HFFc6 (cell line): ENCODE measurements around the gene COX6B2. TPM values are rescaled to one million over a fixed set of nuclear protein-coding genes. Genes with fewer than 3 reads are reported as not detected.

Experiments used
- DNase-seq: peaks from one replicate; pipeline ENCODE4 v3.0.0-alpha.2; 2018
- H3K27ac Mint-ChIP-seq: 2 replicates; pipeline ENCODE4 v1.8.0; 2020; ENCODE audit warnings: mild to moderate bottlenecking, mixed read lengths
- H3K27me3 Mint-ChIP-seq: 2 replicates; pipeline ENCODE4 v1.8.0; 2021; ENCODE audit warnings: mild to moderate bottlenecking, moderate library complexity, mixed read lengths; ENCODE audit not compliant: insufficient read depth
- H3K36me3 Mint-ChIP-seq: 2 replicates; pipeline ENCODE4 v1.8.0; 2021; ENCODE audit warnings: low read depth, mixed read lengths
- H3K4me1 Mint-ChIP-seq: 2 replicates; pipeline ENCODE4 v1.8.0; 2020; ENCODE audit warnings: low read depth, mixed read lengths
- H3K4me3 Mint-ChIP-seq: 2 replicates; pipeline ENCODE4 v1.8.0; 2020; ENCODE audit warnings: mild to moderate bottlenecking, moderate library complexity, mixed read lengths
- H3K9me3 Mint-ChIP-seq: 2 replicates; pipeline ENCODE4 v1.8.0; 2020; ENCODE audit warnings: mild to moderate bottlenecking, mixed read lengths
- total RNA-seq, 6 experiments: library from RNA; stranded (reverse); fragmentation: NEBNext Ultra II Directional; extraction: Animal tissue kit (Norgen Biotek cat#: 25700); gene quantifications; 2 replicates in 1 of 6; 3 replicates in 5 of 6; pipeline ENCODE4 v1.2.3, GENCODE V29; 2021
- TF ChIP-seq, protein P1 (sequence below): fragments of 200-600 bp; sonication (generic); IDR thresholded peaks from 2 replicates; pipeline ENCODE4 v1.5.0; 2021; ENCODE audit warnings: antibody characterized with exemption, mild to moderate bottlenecking

COX6B2 gene
- total RNA-seq, 6 experiments from 2014 or later = not detected

DNA sequence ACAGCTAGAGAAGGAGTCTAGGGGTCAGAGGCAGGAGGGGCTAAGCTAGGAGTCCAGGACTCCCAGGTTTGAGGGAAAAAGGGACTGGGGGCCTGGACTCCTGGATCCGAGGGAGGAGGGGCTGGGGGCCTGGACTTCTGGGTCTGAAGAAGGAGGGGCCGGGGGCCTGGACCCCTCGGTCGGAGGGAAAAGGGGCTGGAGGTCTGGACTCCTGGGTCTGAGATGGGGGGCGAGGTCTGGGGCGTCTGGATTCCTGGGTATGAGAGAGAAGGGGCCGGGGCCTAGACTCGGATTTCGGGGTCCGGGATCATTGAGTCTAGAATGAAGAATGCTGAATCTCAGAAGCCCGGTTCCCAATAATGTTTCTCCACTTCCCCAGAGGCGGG lies 52.2 kb downstream of the COX6B2 start:
- Mint-ChIP-seq H3K4me1 (0 out of 2 replicates have a peak, but pooled peaks cover 7% of the 10 kb centered on the region), H3K4me3 (peak overlapping the region; percentile 74; the same call in 1 of the 2 replicates), H3K36me3 (peaks cover 16% of the 10 kb centered on the region; the same call in 1 of the 2 replicates), H3K27ac (no peak overlapping the region), H3K27me3 (peaks cover 2% of the 10 kb centered on the region), H3K9me3 (no peaks in the 10 kb centered on the region)
- DNase-seq = no peak
- TF ChIP-seq, protein P1, sequence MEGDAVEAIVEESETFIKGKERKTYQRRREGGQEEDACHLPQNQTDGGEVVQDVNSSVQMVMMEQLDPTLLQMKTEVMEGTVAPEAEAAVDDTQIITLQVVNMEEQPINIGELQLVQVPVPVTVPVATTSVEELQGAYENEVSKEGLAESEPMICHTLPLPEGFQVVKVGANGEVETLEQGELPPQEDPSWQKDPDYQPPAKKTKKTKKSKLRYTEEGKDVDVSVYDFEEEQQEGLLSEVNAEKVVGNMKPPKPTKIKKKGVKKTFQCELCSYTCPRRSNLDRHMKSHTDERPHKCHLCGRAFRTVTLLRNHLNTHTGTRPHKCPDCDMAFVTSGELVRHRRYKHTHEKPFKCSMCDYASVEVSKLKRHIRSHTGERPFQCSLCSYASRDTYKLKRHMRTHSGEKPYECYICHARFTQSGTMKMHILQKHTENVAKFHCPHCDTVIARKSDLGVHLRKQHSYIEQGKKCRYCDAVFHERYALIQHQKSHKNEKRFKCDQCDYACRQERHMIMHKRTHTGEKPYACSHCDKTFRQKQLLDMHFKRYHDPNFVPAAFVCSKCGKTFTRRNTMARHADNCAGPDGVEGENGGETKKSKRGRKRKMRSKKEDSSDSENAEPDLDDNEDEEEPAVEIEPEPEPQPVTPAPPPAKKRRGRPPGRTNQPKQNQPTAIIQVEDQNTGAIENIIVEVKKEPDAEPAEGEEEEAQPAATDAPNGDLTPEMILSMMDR = no peak

DNA sequence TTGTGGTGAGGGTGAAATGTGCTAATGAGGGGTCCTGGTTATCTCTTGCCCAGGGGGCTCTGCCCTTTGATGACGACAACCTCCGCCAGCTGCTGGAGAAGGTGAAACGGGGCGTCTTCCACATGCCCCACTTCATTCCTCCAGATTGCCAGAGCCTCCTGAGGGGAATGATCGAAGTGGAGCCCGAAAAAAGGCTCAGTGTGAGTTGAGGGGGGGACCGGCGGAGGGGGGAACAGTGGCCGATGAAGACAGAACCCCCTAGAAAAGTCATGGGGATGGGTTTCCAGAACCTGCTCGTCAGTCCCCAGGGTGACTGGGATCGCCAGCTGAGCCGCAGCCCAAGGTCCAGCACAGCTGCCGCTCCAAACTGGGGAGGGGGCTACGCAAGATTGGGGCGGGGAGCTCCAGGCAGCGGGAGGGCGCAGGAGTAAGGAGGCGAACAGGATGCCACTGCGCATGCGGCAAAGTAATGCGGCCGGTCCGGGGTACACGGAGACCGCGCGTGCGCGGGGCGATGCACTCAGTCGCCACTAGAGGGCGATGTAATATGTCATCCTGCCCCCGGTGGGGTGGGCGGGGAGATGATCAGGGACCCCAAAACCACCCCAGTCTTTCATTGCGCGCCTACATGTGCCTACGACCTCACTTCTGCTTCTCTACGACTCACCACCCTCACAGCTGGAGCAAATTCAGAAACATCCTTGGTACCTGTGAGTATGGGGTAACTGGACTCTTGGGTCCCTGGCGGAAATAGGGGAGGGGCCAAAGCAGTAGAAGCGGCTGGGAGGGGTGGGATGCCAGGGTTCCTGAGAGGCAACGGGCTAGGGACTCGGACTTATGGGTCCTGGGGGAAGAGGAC lies 52.8 kb downstream of the COX6B2 start:
- H3K9me3 Mint-ChIP-seq = no peaks in the 10 kb centered on the region
- TF ChIP-seq, protein P1 = peak; percentile 99
- H3K36me3 Mint-ChIP-seq = peaks cover 10% of the 10 kb centered on the region; the same call in 1 of the 2 replicates
- no peak overlapping the region for H3K27ac Mint-ChIP-seq
- H3K27me3 Mint-ChIP-seq = peaks cover 2% of the 10 kb centered on the region
- peak overlapping the region; percentile 74 for H3K4me3 Mint-ChIP-seq
- DNase-seq = peak; percentile 68
- 0 out of 2 replicates have a peak, but pooled peaks cover 7% of the 10 kb centered on the region for H3K4me1 Mint-ChIP-seq

DNA sequence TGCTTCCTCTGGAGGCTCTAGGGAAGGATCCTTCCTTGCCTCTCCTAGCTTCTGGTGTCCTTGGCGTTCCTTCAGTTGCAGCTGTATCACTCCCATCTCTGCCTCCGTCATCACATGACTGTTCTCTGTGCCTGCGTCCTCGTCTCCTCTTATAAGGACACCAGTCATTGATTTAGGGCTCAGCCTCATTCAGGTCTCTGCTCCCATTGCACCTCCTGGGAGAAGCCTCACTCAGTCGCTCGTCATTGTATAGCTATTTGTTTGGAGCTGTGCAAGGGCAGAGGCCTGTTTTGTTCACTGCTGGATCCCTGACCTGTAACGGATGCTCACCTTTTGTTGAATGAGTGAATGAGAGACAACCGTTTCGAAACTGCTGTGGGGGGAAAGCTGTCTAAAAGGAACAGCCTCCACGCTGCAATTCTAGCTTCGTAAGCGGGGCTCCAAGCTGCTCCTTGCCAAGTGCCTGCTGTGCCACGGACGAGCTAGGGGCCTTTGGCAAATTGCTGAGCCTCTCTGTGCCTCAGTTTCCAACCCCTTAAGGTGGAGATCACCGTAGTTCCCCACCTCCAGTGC lies 53.5 kb downstream of the COX6B2 start:
- TF ChIP-seq, protein P1 = no peak
- no peak for DNase-seq
- Mint-ChIP-seq H3K27me3 (peaks cover 2% of the 10 kb centered on the region), H3K9me3 (no peaks in the 10 kb centered on the region), H3K27ac (no peak overlapping the region), H3K36me3 (peaks cover 7% of the 10 kb centered on the region; the same call in 1 of the 2 replicates), H3K4me1 (0 out of 2 replicates have a peak, but pooled peaks cover 7% of the 10 kb centered on the region), H3K4me3 (peak overlapping the region; percentile 74; the same call in 1 of the 2 replicates)

DNA sequence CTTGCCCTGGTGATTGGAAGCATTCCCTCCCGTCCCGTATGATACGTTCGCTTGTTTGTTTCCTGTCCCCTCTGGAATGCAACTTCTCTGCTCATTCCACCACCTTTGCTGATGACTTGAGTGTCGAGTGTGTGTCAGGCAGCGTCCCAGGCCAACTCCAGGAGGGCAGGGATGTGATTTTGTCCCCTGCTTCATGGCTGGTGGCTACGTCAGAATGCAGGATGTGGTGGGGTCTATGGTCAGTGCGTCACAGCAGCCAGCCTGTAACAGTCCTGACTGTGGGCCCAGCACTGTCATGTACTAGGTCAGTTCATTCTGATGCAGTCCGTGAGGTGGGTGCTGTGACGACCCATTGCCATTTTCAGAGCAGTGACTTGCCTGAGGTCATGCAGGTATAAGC lies 54.5 kb downstream of the COX6B2 start:
- Mint-ChIP-seq H3K4me1 (0 out of 2 replicates have a peak, but pooled peaks cover 7% of the 10 kb centered on the region), H3K27ac (no peak overlapping the region), H3K9me3 (no peaks in the 10 kb centered on the region), H3K36me3 (peaks cover 8% of the 10 kb centered on the region; the same call in 1 of the 2 replicates), H3K4me3 (no peak overlapping the region), H3K27me3 (peaks cover 2% of the 10 kb centered on the region)
- DNase-seq = no peak
- TF ChIP-seq, protein P1 = no peak

Other genes with a start within 250 kb of the COX6B2 start
- 10 to 100 TPM; 82.7 to 96.0 (median 91.9) TPM for gene PPP1R12C, start 237.1 kb downstream of the COX6B2 start, total RNA-seq
- gene TNNT1, start 205.5 kb downstream of the COX6B2 start, total RNA-seq = 1 to 10 TPM; 4.1 to 8.8 (median 7.3) TPM
- not detected for gene TNNI3, start 197.0 kb downstream of the COX6B2 start, total RNA-seq
- 1 to 10 TPM in 1 of 6 experiments, under 1 TPM in 5; 0.20 to 1.1 (median 0.72) TPM for gene DNAAF3, start 188.1 kb downstream of the COX6B2 start, total RNA-seq
- 1 to 10 TPM in 1 of 6 experiments, under 1 TPM in 2, not detected in 3; 0.09 to 1.2 (median 0.38) TPM for gene SYT5, start 174.4 kb downstream of the COX6B2 start, total RNA-seq
- 1 to 10 TPM in 1 of 6 experiments, under 1 TPM in 5; 0.45 to 1.0 (median 0.59) TPM for gene PTPRH, start 145.2 kb downstream of the COX6B2 start, total RNA-seq
- 1 to 10 TPM; 1.8 to 2.7 (median 2.0) TPM for gene TMEM86B, start 126.0 kb downstream of the COX6B2 start, total RNA-seq
- 10 to 100 TPM; 85.8 to 93.7 (median 88.9) TPM for gene PPP6R1, start 95.7 kb downstream of the COX6B2 start, total RNA-seq
- 10 to 100 TPM; 37.5 to 43.1 (median 42.5) TPM for gene HSPBP1, start 74.6 kb downstream of the COX6B2 start, total RNA-seq
- gene BRSK1, start 70.7 kb downstream of the COX6B2 start, total RNA-seq = 10 to 100 TPM; 10.9 to 12.0 (median 11.3) TPM
- not detected for gene TMEM150B, start 29.4 kb downstream of the COX6B2 start, total RNA-seq
- 1 to 10 TPM; 3.8 to 6.2 (median 4.4) TPM for gene KMT5C, start 14.8 kb downstream of the COX6B2 start, total RNA-seq
- under 1 TPM in 1 of 6 experiments, not detected in 5; 0.05 TPM for gene GARIN5B, start 8.5 kb upstream of the COX6B2 start, total RNA-seq
- gene IL11, start 15.7 kb upstream of the COX6B2 start, total RNA-seq = 10 to 100 TPM; 22.2 to 43.4 (median 36.1) TPM
- 1 to 10 TPM in 1 of 6 experiments, under 1 TPM in 2, not detected in 3; 0.33 to 1.1 (median 0.61) TPM for gene TMEM190, start 22.1 kb upstream of the COX6B2 start, total RNA-seq
- 1 to 10 TPM in 2 of 6 experiments, under 1 TPM in 4; 0.26 to 2.4 (median 0.64) TPM for gene TMEM238, start 29.6 kb upstream of the COX6B2 start, total RNA-seq
- gene RPL28, start 31.2 kb upstream of the COX6B2 start, total RNA-seq = 1,000 to 10,000 TPM; 2,082 to 2,537 (median 2,362) TPM
- gene UBE2S, start 53.1 kb upstream of the COX6B2 start, total RNA-seq = 100 to 1,000 TPM; 181 to 356 (median 309) TPM
- not detected for gene SHISA7, start 88.6 kb upstream of the COX6B2 start, total RNA-seq
- 10 to 100 TPM; 60.1 to 81.4 (median 66.8) TPM for gene ISOC2, start 106.9 kb upstream of the COX6B2 start, total RNA-seq
- gene C19orf85, start 110.0 kb upstream of the COX6B2 start, total RNA-seq = not detected
- 10 to 100 TPM in 2 of 6 experiments, 1 to 10 TPM in 4; 8.6 to 11.3 (median 9.5) TPM for gene ZNF628, start 121.9 kb upstream of the COX6B2 start, total RNA-seq
- gene NAT14, start 130.5 kb upstream of the COX6B2 start, total RNA-seq = 10 to 100 TPM; 53.3 to 72.0 (median 61.3) TPM
- gene SSC5D, start 133.7 kb upstream of the COX6B2 start, total RNA-seq = 10 to 100 TPM; 47.7 to 59.9 (median 51.9) TPM
- not detected for gene SBK2, start 182.4 kb upstream of the COX6B2 start, total RNA-seq
- not detected for gene SBK3, start 190.8 kb upstream of the COX6B2 start, total RNA-seq
- 10 to 100 TPM; 19.0 to 24.3 (median 22.0) TPM for gene ZNF579, start 226.1 kb upstream of the COX6B2 start, total RNA-seq
- 10 to 100 TPM in 5 of 6 experiments, 1 to 10 TPM in 1; 9.9 to 13.1 (median 11.9) TPM for gene FIZ1, start 244.8 kb upstream of the COX6B2 start, total RNA-seq
- gene ZNF524, start 245.6 kb upstream of the COX6B2 start, total RNA-seq = 10 to 100 TPM in 5 of 6 experiments, 1 to 10 TPM in 1; 9.3 to 12.0 (median 10.7) TPM